SK-N-MC (cell line): ENCODE measurements around the gene FALEC.
"Not testable (repeated sequence)": the region's sequence is repeated elsewhere in the genome, so short reads cannot be mapped to it uniquely, and the experiment has no call there.

Experiments
- DNase-seq: peaks from one replicate; pipeline ENCODE4 v3.0.0-alpha.2; 2011; ENCODE audit warnings: low read depth, low spot score
- H3K27ac ChIP-seq: fragments of 200-600 bp; sonication (generic); 2 replicates; pipeline ENCODE4 v1.5.1; 2016; ENCODE audit warnings: mixed run types
- H3K36me3 ChIP-seq: fragments of 200-600 bp; sonication (generic); 2 replicates; pipeline ENCODE4 v1.6.1; 2017; ENCODE audit warnings: antibody characterized with exemption, low read length, mixed read lengths; ENCODE audit not compliant: insufficient read depth
- H3K4me3 ChIP-seq: fragments of 200-600 bp; sonication (generic); 2 replicates; pipeline ENCODE4 v1.5.1; 2016
- H3K9ac ChIP-seq: fragments of 200-600 bp; sonication (generic); 2 replicates; pipeline ENCODE4 v1.8.0; 2017; ENCODE audit warnings: mixed run types, mixed read lengths; ENCODE audit not compliant: insufficient read length
- H3K9me3 ChIP-seq: fragments of 200-600 bp; sonication (generic); 2 replicates; pipeline ENCODE4 v1.6.1; 2017; ENCODE audit warnings: low read depth, mild to moderate bottlenecking, antibody characterized with exemption, low read length, moderate library complexity, mixed read lengths
- EZH2 ChIP-seq: fragments of 200-600 bp; sonication (generic); IDR thresholded peaks from one replicate; pipeline ENCODE4 v1.6.1; 2017; ENCODE audit warnings: antibody characterized with exemption
- FOXP2 ChIP-seq: optimal IDR thresholded peaks from 2 replicates; pipeline ENCODE3; 2011; ENCODE audit warnings: mild to moderate bottlenecking, moderate library complexity; ENCODE audit not compliant: insufficient read depth; ENCODE audit errors: extremely low read length, control extremely low read depth
- POLR2AphosphoS5 ChIP-seq: IDR thresholded peaks from 2 replicates; pipeline ENCODE4 v1.6.1; 2012; ENCODE audit warnings: mild to moderate bottlenecking, low read depth, low read length, borderline replicate concordance

FALEC gene

DNA sequence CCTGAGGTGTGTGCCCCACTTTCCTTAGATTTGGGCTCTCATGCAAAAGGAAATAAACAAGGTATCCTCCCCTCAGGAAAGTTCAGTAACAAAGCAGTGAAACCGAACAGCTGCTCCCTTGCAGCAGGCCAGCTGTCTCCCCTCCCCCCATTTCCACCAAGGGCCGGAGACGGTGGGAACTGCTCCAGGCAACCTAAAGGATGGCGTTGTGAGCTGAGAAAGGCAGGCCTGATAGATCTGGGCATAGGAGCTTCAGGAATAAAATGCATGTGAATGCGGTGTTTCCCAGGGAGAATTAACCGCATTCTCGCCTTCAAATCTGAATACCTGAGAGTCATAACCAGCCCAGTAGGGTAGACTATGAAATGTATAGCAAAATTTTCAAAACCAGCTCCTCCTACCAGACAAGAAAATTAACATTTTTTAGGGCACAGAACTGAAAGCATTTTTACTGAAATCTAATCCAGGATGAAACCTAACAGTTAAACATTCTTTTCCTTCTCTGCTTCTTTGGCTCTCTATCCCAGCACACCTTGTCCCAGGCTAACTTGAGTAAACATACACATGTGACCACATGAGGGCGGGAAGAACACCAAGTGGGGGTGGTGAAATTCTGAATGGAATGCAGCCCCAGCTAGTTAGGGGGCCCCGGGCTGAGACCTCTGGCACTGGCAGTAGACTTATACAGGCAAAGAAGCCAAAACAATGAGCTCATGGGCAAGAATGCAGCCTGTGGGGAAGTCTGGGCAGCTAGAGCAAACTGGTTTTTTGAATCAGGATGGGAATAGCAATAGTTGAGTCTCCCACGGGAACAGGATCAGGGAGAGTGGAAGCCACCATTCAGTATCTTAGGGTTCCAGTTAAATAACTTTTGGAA, 52.4 kb downstream of the FALEC start:
- TF ChIP-seq EZH2, result no peak
- TF ChIP-seq POLR2AphosphoS5, result no peak
- no peak for TF ChIP-seq FOXP2
- Histone ChIP-seq H3K4me3 (no peak overlapping the region; the same call in 1 of the 2 replicates), H3K9me3 (no peaks in the 10 kb centered on the region), H3K9ac (no peak overlapping the region), H3K27ac (peak overlapping the region; percentile 73; the same call in 1 of the 2 replicates), H3K36me3 (peaks cover 7% of the 10 kb centered on the region)
- DNase-seq, result no peak

DNA sequence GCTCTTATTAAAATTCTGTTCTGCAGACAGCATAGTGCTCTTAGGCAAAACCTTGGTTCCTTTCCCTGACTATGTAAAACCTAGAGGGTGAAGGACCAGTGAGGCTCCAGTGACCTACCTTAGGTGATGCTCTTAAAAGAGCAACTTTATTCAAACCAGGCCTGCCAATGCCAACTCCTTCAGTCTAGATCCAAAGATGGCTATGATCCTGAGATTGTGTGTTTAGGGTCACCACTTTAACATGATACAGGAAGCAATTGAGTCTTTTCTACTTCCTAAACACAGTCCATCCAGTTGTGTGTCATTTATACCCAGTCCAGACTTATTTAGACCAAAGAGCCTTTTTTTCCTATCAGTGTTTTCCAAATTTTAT, 53.0 kb downstream of the FALEC start:
- no peak overlapping the region for H3K4me3 ChIP-seq
- H3K27ac ChIP-seq, result peak overlapping the region; percentile 73; the same call in 1 of the 2 replicates
- no peaks in the 10 kb centered on the region for H3K9me3 ChIP-seq
- TF ChIP-seq POLR2AphosphoS5 (peak; percentile 26; the same call in 1 of the 2 replicates), EZH2 (no peak), FOXP2 (no peak)
- H3K9ac ChIP-seq, result no peak overlapping the region
- no peak for DNase-seq
- H3K36me3 ChIP-seq, result peaks cover 13% of the 10 kb centered on the region

- Histone ChIP-seq H3K4me3 (no peak overlapping the region), H3K9me3 (no peaks in the 10 kb centered on the region), H3K27ac (0 out of 2 replicates have a peak overlapping the region, but pooled peaks have one; percentile 16), H3K36me3 (peaks cover 57% of the 10 kb centered on the region), H3K9ac (no peak overlapping the region)
- no peak for DNase-seq
- TF ChIP-seq POLR2AphosphoS5 (no peak; the same call in 1 of the 2 replicates), FOXP2 (no peak), EZH2 (no peak)
These were observed 57.5 kb downstream of the FALEC start for GRCh38 chr1:150572918-150573647.

- H3K9me3 ChIP-seq, H3K9ac ChIP-seq, H3K27ac ChIP-seq, DNase-seq, H3K4me3 ChIP-seq: not testable (repeated sequence)
- peaks cover 63% of the 10 kb centered on the region for H3K36me3 ChIP-seq
These were observed 58.1 kb downstream of the FALEC start for GRCh38 chr1:150573648-150574071.

GRCh38 chr1:150574260-150575071, 58.9 kb downstream of the FALEC start:
- H3K9ac ChIP-seq, result no peak overlapping the region
- TF ChIP-seq POLR2AphosphoS5 (no peak), EZH2 (no peak), FOXP2 (no peak)
- no peaks in the 10 kb centered on the region for H3K9me3 ChIP-seq
- H3K4me3 ChIP-seq, result no peak overlapping the region
- H3K36me3 ChIP-seq, result peaks cover 64% of the 10 kb centered on the region
- no peak overlapping the region for H3K27ac ChIP-seq
- no peak for DNase-seq

GRCh38 chr1:150575072-150575489, 59.5 kb downstream of the FALEC start:
- H3K36me3 ChIP-seq, result peaks cover 64% of the 10 kb centered on the region
- H3K9me3 ChIP-seq, result no peaks in the 10 kb centered on the region
- no peak for TF ChIP-seq EZH2
- no peak for TF ChIP-seq FOXP2
- TF ChIP-seq POLR2AphosphoS5, result no peak
- no peak overlapping the region for H3K4me3 ChIP-seq
- peak overlapping the region; percentile 49; the same call in 1 of the 2 replicates for H3K27ac ChIP-seq
- no peak for DNase-seq
- H3K9ac ChIP-seq, result no peak overlapping the region

DNA sequence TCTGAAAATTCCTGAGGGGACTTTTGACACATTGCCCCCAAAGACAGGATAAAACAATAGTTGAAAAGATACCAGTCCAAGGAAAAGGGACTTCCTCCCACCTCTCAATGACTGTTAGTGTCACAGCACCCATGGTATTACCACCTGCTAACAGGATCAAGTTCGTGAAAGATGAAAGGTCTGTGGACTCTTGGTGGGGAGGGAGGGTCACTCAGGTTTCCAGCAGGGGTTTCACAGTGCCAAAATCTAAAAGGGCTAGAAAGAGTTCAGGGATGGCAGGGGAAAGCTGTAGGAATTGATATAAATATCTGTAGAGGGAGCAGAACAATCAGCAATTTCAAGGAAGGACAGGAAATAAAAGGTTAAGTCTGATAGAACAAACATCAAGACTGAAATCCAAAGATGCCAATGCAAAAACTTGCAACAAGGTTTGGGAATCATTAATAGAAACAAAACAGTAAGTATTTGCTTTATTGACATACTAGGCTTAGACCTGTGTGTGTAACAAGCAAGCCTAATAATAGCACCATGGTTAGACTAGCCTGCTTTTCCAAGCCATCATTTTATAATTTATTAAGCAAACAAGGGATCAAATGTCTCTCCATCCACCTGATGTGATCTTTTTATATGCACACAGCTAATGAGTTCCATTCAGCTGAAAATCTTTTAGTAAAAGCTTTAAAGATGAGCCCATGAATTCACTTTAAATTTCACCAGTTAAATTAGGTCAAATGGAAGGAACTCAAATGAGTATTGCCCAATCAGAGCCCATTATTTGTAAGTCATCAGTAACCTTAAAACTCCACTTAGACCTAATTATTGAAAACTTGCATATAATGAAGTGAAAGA, 60.2 kb downstream of the FALEC start:
- H3K36me3 ChIP-seq, result peaks cover 64% of the 10 kb centered on the region
- H3K4me3 ChIP-seq, result peak overlapping the region; percentile 89
- no peak for DNase-seq
- H3K9ac ChIP-seq, result peak overlapping the region; percentile 48
- no peak for TF ChIP-seq FOXP2
- no peak for TF ChIP-seq POLR2AphosphoS5
- TF ChIP-seq EZH2, result no peak
- H3K9me3 ChIP-seq, result no peaks in the 10 kb centered on the region
- peak overlapping the region; percentile 49; the same call in 1 of the 2 replicates for H3K27ac ChIP-seq
